CD8-positive, alpha-beta memory T cell (primary cell): ENCODE measurements around the gene FAM13A. TPM values are rescaled to one million over a fixed set of nuclear protein-coding genes. Genes with fewer than 3 reads are reported as not detected.

ENCODE experiments used
- CTCF ChIA-PET: fragments of 350-600 bp; sonication (Branson Sonifier 250); formaldehyde crosslinking; loops from one replicate; lab custom pipeline; 2021; ENCODE audit warnings: antibody characterized with exemption; lab: Charles Lee
- POLR2A ChIA-PET: fragments of 350-600 bp; sonication (Branson Sonifier 250); formaldehyde crosslinking; loops from one replicate; lab custom pipeline; 2021; ENCODE audit warnings: antibody characterized with exemption; lab: Charles Lee
- DNase-seq, 5 donors: peaks; one replicate each; pipeline versions ENCODE4 v3.0.0 to v3.0.0-alpha.2; 2020 to 2022; ENCODE audit warnings: mixed read lengths in 1 of 5
- H3K27ac ChIP-seq: one replicate; pipeline ENCODE4 v1.7.0; 2013; ENCODE audit warnings: low read depth, mild to moderate bottlenecking, low read length, moderate library complexity
- H3K27me3 ChIP-seq: 2 replicates; pipeline ENCODE4 v1.7.0; 2013; ENCODE audit warnings: low read length, mild to moderate bottlenecking; ENCODE audit not compliant: insufficient read depth, poor library complexity, severe bottlenecking
- H3K36me3 ChIP-seq: 2 replicates; pipeline ENCODE4 v1.7.0; 2013; ENCODE audit warnings: mild to moderate bottlenecking, low read length, moderate library complexity; ENCODE audit not compliant: insufficient read depth
- H3K4me1 ChIP-seq: 2 replicates; pipeline ENCODE4 v1.7.0; 2013; ENCODE audit warnings: mild to moderate bottlenecking, low read length, moderate library complexity; ENCODE audit not compliant: insufficient read depth
- H3K4me3 ChIP-seq: 2 replicates; pipeline ENCODE4 v1.7.0; 2013; ENCODE audit warnings: mild to moderate bottlenecking, low read length
- H3K9me3 ChIP-seq: 2 replicates; pipeline ENCODE4 v1.7.0; 2013; ENCODE audit warnings: mild to moderate bottlenecking, low read length
- H3K27ac Mint-ChIP-seq, 8 donors: one replicate each; pipeline ENCODE4 v1.8.0; 2020 to 2021; ENCODE audit warnings: mixed read lengths in 8 of 8, mild to moderate bottlenecking in 6 of 8, inconsistent platforms in 3 of 8, moderate library complexity in 3 of 8
- H3K27me3 Mint-ChIP-seq, 2 donors: one replicate each; pipeline ENCODE4 v1.8.0; 2020 to 2021; ENCODE audit warnings: mixed read lengths in 2 of 2, mild to moderate bottlenecking in 1 of 2, moderate library complexity in 1 of 2
- H3K36me3 Mint-ChIP-seq, 3 donors: one replicate each; pipeline ENCODE4 v1.8.0; 2020 to 2021; ENCODE audit warnings: mixed read lengths in 3 of 3, inconsistent platforms in 1 of 3, mild to moderate bottlenecking in 1 of 3
- H3K4me1 Mint-ChIP-seq, 3 donors: one replicate each; pipeline ENCODE4 v1.8.0; 2020 to 2021; ENCODE audit warnings: mixed read lengths in 3 of 3, inconsistent platforms in 1 of 3, mild to moderate bottlenecking in 1 of 3
- H3K4me3 Mint-ChIP-seq, 7 donors: one replicate each; pipeline ENCODE4 v1.8.0; 2020 to 2021; ENCODE audit warnings: mixed read lengths in 7 of 7, mild to moderate bottlenecking in 6 of 7, moderate library complexity in 4 of 7, inconsistent platforms in 2 of 7
- H3K9me3 Mint-ChIP-seq, 5 donors: one replicate each; pipeline ENCODE4 v1.8.0; 2020 to 2022; ENCODE audit warnings: mixed read lengths in 5 of 5, mild to moderate bottlenecking in 3 of 5, moderate library complexity in 2 of 5, inconsistent platforms in 1 of 5
- polyA plus RNA-seq: library from polyadenylated mRNA; unstranded; fragments of 300-500 nt; fragmentation: Illumina TruSeq; gene quantifications from one replicate; pipeline ENCODE4 v1.2.3, GENCODE V29; 2021
- total RNA-seq, 2 experiments: library from RNA; stranded (reverse); gene quantifications; one replicate each; pipeline ENCODE4 v1.2.3, GENCODE V29; 2021

The FAM13A gene
- total RNA-seq (1 to 10 TPM; 1.4 TPM), polyA plus RNA-seq (1.6 TPM)

- Histone ChIP-seq H3K36me3 (no peaks in the 10 kb centered on the region), H3K27me3 (no peaks in the 10 kb centered on the region), H3K4me1 (no peaks in the 10 kb centered on the region), H3K27ac (peak within 1 kb of the TSS; percentile 27), H3K9me3 (no peaks in the 10 kb centered on the region), H3K4me3 (no peak within 1 kb of the TSS)
- CTCF ChIA-PET: no interaction called here
- POLR2A ChIA-PET: no interaction called here
- Mint-ChIP-seq H3K4me3 (peak within 1 kb of the TSS in 2 of 7 donors; percentile 5 to 33), H3K4me1 (peaks cover 0 to 11% (median 6%) of the 10 kb centered on the region in 3 donors), H3K9me3 (peaks cover 11 to 17% (median 15%) of the 10 kb centered on the region in 5 donors), H3K27me3 (peaks cover 1 to 2% of the 10 kb centered on the region in 2 donors), H3K36me3 (peaks cover 0 to 7% (median 0%) of the 10 kb centered on the region in 3 donors), H3K27ac (no peak within 1 kb of the TSS)
- no peak for DNase-seq
Observed at GRCh38 chr4:89056953-89057398, at the start of gene FAM13A. Gene FAM13A (minus strand): TSS chr4:89057185. CDS start chr4:89056964, 221 bp downstream.

- Mint-ChIP-seq H3K27ac (no peak overlapping the region), H3K36me3 (peaks cover 0 to under 1% (median 0%) of the 10 kb centered on the region in 3 donors), H3K4me1 (peaks cover 6 to 11% (median 9%) of the 10 kb centered on the region in 3 donors), H3K4me3 (peak overlapping the region in 1 of 7 donors; percentile 21), H3K27me3 (peaks cover 17 to 28% of the 10 kb centered on the region in 2 donors), H3K9me3 (no peaks in the 10 kb centered on the region)
- Histone ChIP-seq H3K9me3 (no peaks in the 10 kb centered on the region), H3K36me3 (no peaks in the 10 kb centered on the region), H3K27ac (no peak overlapping the region), H3K27me3 (peaks cover 4% of the 10 kb centered on the region), H3K4me1 (peaks cover 6% of the 10 kb centered on the region), H3K4me3 (no peak overlapping the region)
- DNase-seq: no peak
- ChIA-PET CTCF (no interaction called here), POLR2A (no interaction called here)
Observed at GRCh38 chr4:89105726-89106125, 48.7 kb upstream of the FAM13A start.

- Mint-ChIP-seq H3K36me3 (no peaks in the 10 kb centered on the region), H3K9me3 (no peaks in the 10 kb centered on the region), H3K27ac (no peak overlapping the region), H3K27me3 (peaks cover 9 to 27% of the 10 kb centered on the region in 2 donors), H3K4me1 (no peaks in the 10 kb centered on the region), H3K4me3 (no peak overlapping the region)
- Histone ChIP-seq H3K4me1 (no peaks in the 10 kb centered on the region), H3K36me3 (no peaks in the 10 kb centered on the region), H3K9me3 (no peaks in the 10 kb centered on the region), H3K27ac (no peak overlapping the region), H3K27me3 (no peaks in the 10 kb centered on the region), H3K4me3 (no peak overlapping the region)
- CTCF ChIA-PET: no interaction called here
- POLR2A ChIA-PET: no interaction called here
- DNase-seq: no peak
Observed at GRCh38 chr4:89101256-89102161, 44.5 kb upstream of the FAM13A start.

- DNase-seq: no peak
- H3K27ac ChIP-seq: no peak overlapping the region
- Mint-ChIP-seq H3K4me3 (no peak overlapping the region), H3K27ac (no peak overlapping the region), H3K27me3 (peaks cover 9 to 27% of the 10 kb centered on the region in 2 donors), H3K4me1 (no peaks in the 10 kb centered on the region), H3K9me3 (no peaks in the 10 kb centered on the region), H3K36me3 (no peaks in the 10 kb centered on the region)
- no peaks in the 10 kb centered on the region for H3K27me3 ChIP-seq
- CTCF ChIA-PET: no interaction called here
- H3K4me3 ChIP-seq: no peak overlapping the region
- H3K4me1 ChIP-seq: no peaks in the 10 kb centered on the region
- POLR2A ChIA-PET: no interaction called here
- H3K9me3 ChIP-seq: no peaks in the 10 kb centered on the region
- no peaks in the 10 kb centered on the region for H3K36me3 ChIP-seq
Observed at GRCh38 chr4:89100853-89101252, 43.9 kb upstream of the FAM13A start.

GRCh38 chr4:89099471-89099870 lies 42.5 kb upstream of the FAM13A start:
- H3K9me3 ChIP-seq: no peaks in the 10 kb centered on the region
- H3K4me1 Mint-ChIP-seq: no peaks in the 10 kb centered on the region
- H3K9me3 Mint-ChIP-seq: peaks cover 0 to 2% (median 0%) of the 10 kb centered on the region in 5 donors
- peaks cover 4 to 28% of the 10 kb centered on the region in 2 donors for H3K27me3 Mint-ChIP-seq
- no peaks in the 10 kb centered on the region for H3K36me3 Mint-ChIP-seq
- DNase-seq: no peak
- no peaks in the 10 kb centered on the region for H3K27me3 ChIP-seq
- H3K4me3 Mint-ChIP-seq: no peak overlapping the region
- H3K27ac Mint-ChIP-seq: no peak overlapping the region
- no peak overlapping the region for H3K4me3 ChIP-seq
- H3K27ac ChIP-seq: no peak overlapping the region
- no peaks in the 10 kb centered on the region for H3K4me1 ChIP-seq
- ChIA-PET CTCF (no interaction called here), POLR2A (no interaction called here)
- H3K36me3 ChIP-seq: no peaks in the 10 kb centered on the region

- H3K27ac ChIP-seq: no peak overlapping the region
- no peaks in the 10 kb centered on the region for H3K4me1 ChIP-seq
- no peak for DNase-seq
- peaks cover 0 to 24% of the 10 kb centered on the region in 2 donors for H3K27me3 Mint-ChIP-seq
- H3K36me3 Mint-ChIP-seq: no peaks in the 10 kb centered on the region
- no peak overlapping the region for H3K4me3 ChIP-seq
- H3K4me1 Mint-ChIP-seq: no peaks in the 10 kb centered on the region
- no peak overlapping the region for H3K27ac Mint-ChIP-seq
- no peaks in the 10 kb centered on the region for H3K9me3 ChIP-seq
- CTCF ChIA-PET: no interaction called here
- H3K4me3 Mint-ChIP-seq: no peak overlapping the region
- H3K27me3 ChIP-seq: no peaks in the 10 kb centered on the region
- no peaks in the 10 kb centered on the region for H3K36me3 ChIP-seq
- H3K9me3 Mint-ChIP-seq: peaks cover 0 to 2% (median 0%) of the 10 kb centered on the region in 5 donors
- POLR2A ChIA-PET: no interaction called here
Observed at GRCh38 chr4:89099034-89099433, 42.0 kb upstream of the FAM13A start.

GRCh38 chr4:89078300-89078699 lies 21.3 kb upstream of the FAM13A start:
- ChIA-PET POLR2A (no interaction called here), CTCF (no interaction called here)
- no peak overlapping the region for H3K4me3 Mint-ChIP-seq
- no peaks in the 10 kb centered on the region for H3K4me1 Mint-ChIP-seq
- no peak overlapping the region for H3K27ac ChIP-seq
- H3K4me1 ChIP-seq: no peaks in the 10 kb centered on the region
- no peak overlapping the region for H3K27ac Mint-ChIP-seq
- DNase-seq: no peak
- H3K9me3 Mint-ChIP-seq: peaks cover 20 to 35% (median 27%) of the 10 kb centered on the region in 5 donors
- H3K9me3 ChIP-seq: peaks cover 4% of the 10 kb centered on the region
- H3K36me3 ChIP-seq: no peaks in the 10 kb centered on the region
- no peaks in the 10 kb centered on the region for H3K27me3 ChIP-seq
- peaks cover 4 to 8% of the 10 kb centered on the region in 2 donors for H3K27me3 Mint-ChIP-seq
- H3K4me3 ChIP-seq: no peak overlapping the region
- H3K36me3 Mint-ChIP-seq: peaks cover 0 to 17% (median 1%) of the 10 kb centered on the region in 3 donors

- peaks cover 20 to 33% (median 27%) of the 10 kb centered on the region in 5 donors for H3K9me3 Mint-ChIP-seq
- no peak overlapping the region for H3K27ac Mint-ChIP-seq
- H3K27me3 Mint-ChIP-seq: peaks cover 4 to 12% of the 10 kb centered on the region in 2 donors
- Histone ChIP-seq H3K4me1 (no peaks in the 10 kb centered on the region), H3K27ac (no peak overlapping the region), H3K27me3 (no peaks in the 10 kb centered on the region), H3K9me3 (peaks cover 4% of the 10 kb centered on the region), H3K36me3 (no peaks in the 10 kb centered on the region), H3K4me3 (no peak overlapping the region)
- no peak for DNase-seq
- H3K4me1 Mint-ChIP-seq: no peaks in the 10 kb centered on the region
- no peak overlapping the region for H3K4me3 Mint-ChIP-seq
- POLR2A ChIA-PET: no interaction called here
- H3K36me3 Mint-ChIP-seq: peaks cover 0 to 17% (median 1%) of the 10 kb centered on the region in 3 donors
- CTCF ChIA-PET: no interaction called here
Observed at GRCh38 chr4:89077761-89078160, 20.8 kb upstream of the FAM13A start.
